Hepatocyte (in vitro differentiated cells): ENCODE measurements around the gene SERPINA12. TPM values are rescaled to one million over a fixed set of nuclear protein-coding genes. Genes with fewer than 3 reads are reported as not detected.

Experiments
- DNase-seq: peaks from one replicate; pipeline ENCODE4 v3.0.0-alpha.2; 2016; ENCODE audit warnings: low spot score
- H2AFZ ChIP-seq: fragments of 200-600 bp; sonication (generic); 2 replicates; pipeline ENCODE4 v1.6.0; 2016; ENCODE audit warnings: antibody characterized with exemption, mild to moderate bottlenecking
- H3K27ac ChIP-seq: fragments of 200-600 bp; sonication (generic); 2 replicates; pipeline ENCODE4 v1.5.1; 2016; ENCODE audit warnings: mild to moderate bottlenecking
- H3K27me3 ChIP-seq: fragments of 200-600 bp; sonication (generic); 2 replicates; pipeline ENCODE4 v1.6.1; 2016
- H3K36me3 ChIP-seq: fragments of 200-600 bp; sonication (generic); replicated peaks from 2 replicates; pipeline ENCODE4 v1.5.1; 2016; ENCODE audit warnings: low read depth; ENCODE audit not compliant: insufficient read depth
- H3K4me1 ChIP-seq: fragments of 200-600 bp; sonication (generic); 2 replicates; pipeline ENCODE4 v1.5.1; 2016; ENCODE audit warnings: mild to moderate bottlenecking, moderate library complexity; ENCODE audit not compliant: insufficient read depth
- H3K4me2 ChIP-seq: fragments of 200-600 bp; sonication (generic); 2 replicates; pipeline ENCODE4 v1.6.0; 2016
- H3K4me3 ChIP-seq: fragments of 200-600 bp; sonication (generic); 2 replicates; pipeline ENCODE4 v1.5.1; 2016; ENCODE audit warnings: mild to moderate bottlenecking
- H3K79me2 ChIP-seq: fragments of 200-600 bp; sonication (generic); 2 replicates; pipeline ENCODE4 v1.6.0; 2017; ENCODE audit warnings: mild to moderate bottlenecking
- H3K9me2 ChIP-seq: fragments of 200-600 bp; sonication (generic); replicated peaks from 2 replicates; pipeline ENCODE4 v1.6.0; 2017; ENCODE audit warnings: mild to moderate bottlenecking; ENCODE audit not compliant: insufficient read depth
- H3K9me3 ChIP-seq: fragments of 200-600 bp; sonication (generic); 2 replicates; pipeline ENCODE4 v1.5.1; 2016; ENCODE audit warnings: low read depth, mild to moderate bottlenecking
- H4K20me1 ChIP-seq: fragments of 200-600 bp; sonication (generic); 2 replicates; pipeline ENCODE4 v1.6.0; 2016; ENCODE audit warnings: mild to moderate bottlenecking; ENCODE audit not compliant: insufficient read depth, poor library complexity, severe bottlenecking
- CTCF ChIP-seq: fragments of 200-600 bp; sonication (generic); IDR thresholded peaks from 2 replicates; pipeline ENCODE4 v1.5.1; 2016; ENCODE audit warnings: antibody characterized with exemption, mild to moderate bottlenecking; ENCODE audit not compliant: poor library complexity
- EZH2 ChIP-seq: fragments of 200-600 bp; sonication (generic); IDR thresholded peaks from 2 replicates; pipeline ENCODE4 v1.6.1; 2016; ENCODE audit warnings: antibody characterized with exemption, mild to moderate bottlenecking, borderline replicate concordance
- EZH2phosphoT487 ChIP-seq: fragments of 200-600 bp; sonication (generic); IDR thresholded peaks from one replicate; pipeline ENCODE4 v1.6.1; 2018; ENCODE audit warnings: antibody characterized with exemption, mild to moderate bottlenecking, low read depth, moderate library complexity; ENCODE audit not compliant: unreplicated experiment, severe bottlenecking
- WGBS: methylation state at CpG from one replicate; pipeline ENCODE4 v1.1.6; 2016; ENCODE audit warnings: low lambda C conversion rate; ENCODE audit errors: missing lambda C conversion rate; 5-methylcytosine and 5-hydroxymethylcytosine counted together
- polyA plus RNA-seq: library from polyadenylated mRNA; unstranded; fragments of >200 nt; fragmentation: Nextera tagmentation; extraction: Ambion mirVana; gene quantifications from 2 replicates; pipeline ENCODE4 v1.2.1, GENCODE V29; 2016
- total RNA-seq: library from RNA; depleted of rRNA; stranded (reverse); fragments of >200 nt; gene quantifications from 2 replicates; pipeline ENCODE4 v1.2.3, GENCODE V29; 2014

SERPINA12 gene
- total and polyA plus RNA-seq, 2 experiments from 2014 or later, result 0.25 TPM; not detected in 1

DNA sequence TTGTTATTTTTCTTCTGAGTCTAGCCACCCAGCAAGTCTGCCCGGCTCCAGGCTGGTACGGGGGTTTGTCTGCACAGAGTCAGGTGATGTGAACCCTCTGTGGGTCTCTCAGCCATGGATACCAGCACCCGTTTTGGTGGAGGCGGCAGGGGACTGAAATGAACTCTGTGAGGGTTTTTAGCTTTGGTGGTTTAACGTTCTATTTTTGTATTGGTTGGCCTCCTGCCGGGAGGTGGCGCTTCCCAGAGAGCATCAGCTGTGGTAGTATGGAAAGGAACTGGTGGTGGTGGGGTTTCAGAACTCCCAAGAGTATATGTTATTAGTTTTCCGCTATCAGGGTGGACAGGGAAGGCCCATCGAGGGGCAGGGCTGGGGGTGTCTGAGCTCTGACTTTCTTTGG lies 46.7 kb upstream of the SERPINA12 start:
- no peaks in the 10 kb centered on the region for H3K9me2 ChIP-seq
- no peaks in the 10 kb centered on the region for H3K36me3 ChIP-seq
- peaks cover 5% of the 10 kb centered on the region for H3K9me3 ChIP-seq
- H3K4me2 ChIP-seq, result no peak overlapping the region
- no peaks in the 10 kb centered on the region for H3K79me2 ChIP-seq
- H3K4me1 ChIP-seq, result peaks cover 6% of the 10 kb centered on the region
- 90% methylated on average over 9 of the region's 9 CpGs for WGBS
- no peak for TF ChIP-seq EZH2phosphoT487
- no peak for TF ChIP-seq EZH2
- no peak for TF ChIP-seq CTCF
- H3K27me3 ChIP-seq, result no peaks in the 10 kb centered on the region
- H2AFZ ChIP-seq, result no peak overlapping the region
- no peak overlapping the region for H3K4me3 ChIP-seq
- no peak for DNase-seq
- H4K20me1 ChIP-seq, result no peaks in the 10 kb centered on the region
- no peak overlapping the region for H3K27ac ChIP-seq

GRCh38 chr14:94550041-94550440 lies 40.8 kb upstream of the SERPINA12 start:
- no peaks in the 10 kb centered on the region for H3K27me3 ChIP-seq
- WGBS, result 83% methylated on average over 8 of the region's 8 CpGs
- no peaks in the 10 kb centered on the region for H4K20me1 ChIP-seq

GRCh38 chr14:94548999-94549985 lies 40.0 kb upstream of the SERPINA12 start:
- no peaks in the 10 kb centered on the region for H3K36me3 ChIP-seq
- H3K4me3 ChIP-seq, result no peak overlapping the region
- no peaks in the 10 kb centered on the region for H3K27me3 ChIP-seq
- no peaks in the 10 kb centered on the region for H3K9me2 ChIP-seq
- no peak overlapping the region for H2AFZ ChIP-seq
- no peaks in the 10 kb centered on the region for H4K20me1 ChIP-seq
- DNase-seq, result peak; percentile 70
- H3K9me3 ChIP-seq, result no peaks in the 10 kb centered on the region
- no peak overlapping the region for H3K27ac ChIP-seq
- 31% methylated on average over 24 of the region's 24 CpGs for WGBS
- no peaks in the 10 kb centered on the region for H3K79me2 ChIP-seq
- TF ChIP-seq EZH2, result no peak
- no peak for TF ChIP-seq EZH2phosphoT487
- TF ChIP-seq CTCF, result peak; percentile 88
- H3K4me2 ChIP-seq, result no peak overlapping the region
- no peaks in the 10 kb centered on the region for H3K4me1 ChIP-seq

More at GRCh38 chr14:94550041-94550440, 40.8 kb upstream of the SERPINA12 start:
- Histone ChIP-seq H3K9me2 (no peaks in the 10 kb centered on the region), H3K4me2 (no peak overlapping the region), H3K9me3 (peaks cover 5% of the 10 kb centered on the region), H3K4me3 (no peak overlapping the region), H3K4me1 (no peaks in the 10 kb centered on the region), H3K27ac (no peak overlapping the region), H2AFZ (no peak overlapping the region), H3K36me3 (no peaks in the 10 kb centered on the region), H3K79me2 (no peaks in the 10 kb centered on the region)
- DNase-seq, result no peak
- TF ChIP-seq CTCF (no peak), EZH2 (no peak), EZH2phosphoT487 (no peak)
